B cell (primary cell): ENCODE data around the gene SH3RF3. TPM values are rescaled to one million over a fixed set of nuclear protein-coding genes. Genes with fewer than 3 reads are reported as not detected.

Experiments used
- ATAC-seq: fragments of 200-7000 bp; cut with Tn5 transposase; one replicate; pipeline ENCODE4 v1.10.0; 2021; ENCODE audit warnings: low read depth, mild to moderate bottlenecking, moderate number of reproducible peaks, moderate library complexity
- CTCF ChIA-PET: fragments of 350-600 bp; sonication (Branson Sonifier 250); formaldehyde crosslinking; loops from one replicate; lab custom pipeline; 2021; ENCODE audit warnings: antibody characterized with exemption, inconsistent platforms; lab: Charles Lee
- POLR2A ChIA-PET: fragments of 350-600 bp; sonication (Branson Sonifier 250); formaldehyde crosslinking; loops from one replicate; lab custom pipeline; 2021; ENCODE audit warnings: antibody characterized with exemption; lab: Charles Lee
- DNase-seq: peaks from one replicate; pipeline ENCODE4 v3.0.0; 2013
- H2AFZ ChIP-seq: 2 replicates; pipeline ENCODE4 v1.6.1; 2012; ENCODE audit warnings: mild to moderate bottlenecking, low read depth, low read length; ENCODE audit not compliant: insufficient read depth, poor library complexity, severe bottlenecking
- H3K27ac ChIP-seq, 2 donors: 1 replicate in 1 of 2; 2 replicates in 1 of 2; pipeline ENCODE4 v1.5.1; 2012 to 2013; ENCODE audit warnings: low read length in 2 of 2, mild to moderate bottlenecking in 2 of 2, moderate library complexity in 1 of 2
- H3K27me3 ChIP-seq, 4 experiments: fragments of 200-600 bp in 1 of 4; sonication (generic) in 1 of 4; replicated peaks in 1 of 4; 1 replicate in 2 of 4; 2 replicates in 2 of 4; pipeline versions ENCODE4 v1.6.1 to v1.7.0; 2013 to 2016; ENCODE audit warnings: low read length in 3 of 4, mild to moderate bottlenecking in 2 of 4, mixed read lengths in 1 of 4, moderate library complexity in 1 of 4; ENCODE audit not compliant: insufficient read depth in 4 of 4, control insufficient read depth in 3 of 4; ENCODE audit errors: control extremely low read depth in 1 of 4
- H3K36me3 ChIP-seq, 2 experiments: replicated peaks in 1 of 2; 1 replicate in 1 of 2; 2 replicates in 1 of 2; pipeline versions ENCODE4 v1.6.1 to v1.7.1; 2013; ENCODE audit warnings: low read length in 1 of 2; ENCODE audit not compliant: insufficient read depth in 2 of 2, control insufficient read depth in 1 of 2; ENCODE audit errors: control extremely low read depth in 1 of 2, extremely low read depth in 1 of 2
- H3K4me1 ChIP-seq, 2 donors: fragments of 200-600 bp in 1 of 2; sonication (generic) in 1 of 2; 1 replicate in 1 of 2; 2 replicates in 1 of 2; pipeline versions ENCODE4 v1.5.1 to v1.6.1; 2013 to 2017; ENCODE audit warnings: low read length in 2 of 2; ENCODE audit not compliant: control insufficient read depth in 2 of 2, insufficient read depth in 2 of 2
- H3K4me2 ChIP-seq: replicated peaks from 2 replicates; pipeline ENCODE3; 2012; ENCODE audit warnings: mild to moderate bottlenecking, low read depth, low read length; ENCODE audit not compliant: poor library complexity, severe bottlenecking
- H3K4me3 ChIP-seq, 5 experiments: fragments of 200-600 bp in 1 of 5; sonication (generic) in 1 of 5; 1 replicate in 3 of 5; 2 replicates in 2 of 5; pipeline versions ENCODE4 v1.5.1 to v1.7.0; 2011 to 2016; ENCODE audit warnings: low read length in 4 of 5, mild to moderate bottlenecking in 4 of 5, low read depth in 2 of 5, control low read depth in 1 of 5, moderate library complexity in 1 of 5; ENCODE audit not compliant: insufficient read depth in 1 of 5; ENCODE audit errors: control extremely low read depth in 1 of 5, extremely low read depth in 1 of 5
- H3K79me2 ChIP-seq: fragments of 200-600 bp; sonication (generic); one replicate; pipeline ENCODE4 v1.6.0; 2016; ENCODE audit warnings: low read length; ENCODE audit not compliant: control insufficient read depth, insufficient read depth
- H3K9ac ChIP-seq: fragments of 200-600 bp; sonication (generic); 2 replicates; pipeline ENCODE4 v1.6.1; 2017; ENCODE audit warnings: mild to moderate bottlenecking, low read length, moderate library complexity
- H3K9me3 ChIP-seq, 3 donors: one replicate each; pipeline versions ENCODE4 v1.6.1 to v1.7.1; 2013; ENCODE audit warnings: low read length in 2 of 3; ENCODE audit not compliant: control insufficient read depth in 2 of 3, insufficient read depth in 1 of 3; ENCODE audit errors: control extremely low read depth in 1 of 3
- H4K20me1 ChIP-seq: 2 replicates; pipeline ENCODE4 v1.6.0; 2012; ENCODE audit warnings: mild to moderate bottlenecking, low read length; ENCODE audit not compliant: insufficient read depth, control insufficient read depth, poor library complexity, severe bottlenecking
- H3K27ac Mint-ChIP-seq: one replicate; pipeline ENCODE4 v1.8.0; 2021; ENCODE audit warnings: mixed read lengths
- H3K27me3 Mint-ChIP-seq: one replicate; pipeline ENCODE4 v1.8.0; 2021; ENCODE audit warnings: mixed read lengths
- H3K4me1 Mint-ChIP-seq: one replicate; pipeline ENCODE4 v1.8.0; 2021; ENCODE audit warnings: mixed read lengths
- H3K4me3 Mint-ChIP-seq: one replicate; pipeline ENCODE4 v1.8.0; 2021; ENCODE audit warnings: mixed read lengths
- H3K9me3 Mint-ChIP-seq: one replicate; pipeline ENCODE4 v1.8.0; 2022; ENCODE audit warnings: mixed read lengths; ENCODE audit not compliant: insufficient read depth
- EZH2 ChIP-seq: IDR thresholded peaks from 2 replicates; pipeline ENCODE4 v1.6.1; 2012; ENCODE audit warnings: borderline replicate concordance, low read depth, mild to moderate bottlenecking, moderate library complexity, low read length; ENCODE audit not compliant: insufficient read depth, poor library complexity, severe bottlenecking
- WGBS: methylation state at CpG from one replicate; pipeline ENCODE4 v1.1.5; 2013; ENCODE audit warnings: missing lambda C conversion rate; ENCODE audit not compliant: insufficient coverage; 5-methylcytosine and 5-hydroxymethylcytosine counted together
- intact Hi-C: fragments of 100-400 bp; cut with micrococcal nuclease; formaldehyde crosslinking; loops from one replicate; pipeline ENCODE4 v1.10.0; 2022
- polyA plus RNA-seq: library from polyadenylated mRNA; depleted of rRNA; stranded (reverse); fragments of >200 nt; gene quantifications from 2 replicates; pipeline ENCODE4 v1.2.3, GENCODE V29; 2012
- total RNA-seq, 2 donors: library from RNA; stranded (reverse); fragments of 120-200 nt in 1 of 2; gene quantifications; 1 replicate in 1 of 2; 2 replicates in 1 of 2; pipeline versions ENCODE4 v1.2.3 to v1.2.4, GENCODE V29; 2013 to 2022
- TF ChIP-seq, protein P1 (sequence below): fragments of 200-600 bp; IDR thresholded peaks from one replicate; pipeline ENCODE4 v1.8.0; 2022; ENCODE audit warnings: antibody characterized with exemption, mild to moderate bottlenecking

Gene SH3RF3
- total and polyA plus RNA-seq, 2 donors (not counting 1 experiment from before 2014, with no cell fraction given), result 0.07 to 1.2 TPM

GRCh38 chr2:109528811-109529501, 400.0 kb downstream of the SH3RF3 start:
- H3K4me1 Mint-ChIP-seq, result no peaks in the 10 kb centered on the region
- H3K27ac ChIP-seq, result no peak overlapping the region
- H3K9me3 ChIP-seq, result no peaks in the 10 kb centered on the region
- CTCF ChIA-PET, result no interaction called here
- DNase-seq (no peak), ATAC-seq (no peak)
- H3K27me3 ChIP-seq, result no peaks in the 10 kb centered on the region
- H3K79me2 ChIP-seq, result no peaks in the 10 kb centered on the region
- TF ChIP-seq, protein P1, sequence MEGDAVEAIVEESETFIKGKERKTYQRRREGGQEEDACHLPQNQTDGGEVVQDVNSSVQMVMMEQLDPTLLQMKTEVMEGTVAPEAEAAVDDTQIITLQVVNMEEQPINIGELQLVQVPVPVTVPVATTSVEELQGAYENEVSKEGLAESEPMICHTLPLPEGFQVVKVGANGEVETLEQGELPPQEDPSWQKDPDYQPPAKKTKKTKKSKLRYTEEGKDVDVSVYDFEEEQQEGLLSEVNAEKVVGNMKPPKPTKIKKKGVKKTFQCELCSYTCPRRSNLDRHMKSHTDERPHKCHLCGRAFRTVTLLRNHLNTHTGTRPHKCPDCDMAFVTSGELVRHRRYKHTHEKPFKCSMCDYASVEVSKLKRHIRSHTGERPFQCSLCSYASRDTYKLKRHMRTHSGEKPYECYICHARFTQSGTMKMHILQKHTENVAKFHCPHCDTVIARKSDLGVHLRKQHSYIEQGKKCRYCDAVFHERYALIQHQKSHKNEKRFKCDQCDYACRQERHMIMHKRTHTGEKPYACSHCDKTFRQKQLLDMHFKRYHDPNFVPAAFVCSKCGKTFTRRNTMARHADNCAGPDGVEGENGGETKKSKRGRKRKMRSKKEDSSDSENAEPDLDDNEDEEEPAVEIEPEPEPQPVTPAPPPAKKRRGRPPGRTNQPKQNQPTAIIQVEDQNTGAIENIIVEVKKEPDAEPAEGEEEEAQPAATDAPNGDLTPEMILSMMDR, result no peak
- no peak for TF ChIP-seq EZH2
- H3K36me3 ChIP-seq, result no peaks in the 10 kb centered on the region
- H3K4me3 ChIP-seq, result no peak overlapping the region
- H3K27ac Mint-ChIP-seq, result no peak overlapping the region
- H3K27me3 Mint-ChIP-seq, result peaks cover 21% of the 10 kb centered on the region
- intact Hi-C loops, result no loop called here
- no peaks in the 10 kb centered on the region for H3K9me3 Mint-ChIP-seq
- H4K20me1 ChIP-seq, result no peaks in the 10 kb centered on the region
- H2AFZ ChIP-seq, result no peak overlapping the region
- POLR2A ChIA-PET, result no interaction called here
- no peak overlapping the region for H3K4me3 Mint-ChIP-seq
- H3K4me2 ChIP-seq, result no peak overlapping the region
- 91% methylated on average over 18 of the region's 21 CpGs for WGBS
- H3K4me1 ChIP-seq, result no peaks in the 10 kb centered on the region
- no peak overlapping the region for H3K9ac ChIP-seq
